Measurements from ENCODE around the gene ZFHX3. TPM values are rescaled to one million over a fixed set of nuclear protein-coding genes. Genes with fewer than 3 reads are reported as not detected.
A peak's percentile ranks its signal among the peaks of the same experiment; 100 is the strongest.

The ZFHX3 gene
- total and polyA plus RNA-seq, 4 donors, result 1.5 to 5.9 (median 3.0) TPM

- H3K27me3 ChIP-seq (ENCODE audit: control insufficient read depth in 4 of 4, insufficient read depth in 4 of 4, low read length in 3 of 4), result no peaks in the 10 kb centered on the region
- no peak overlapping the region for H3K4me3 ChIP-seq (ENCODE audit: low read depth in 1 of 3, low read length in 3 of 3)
- peaks cover 0 to 3% (median 0%) of the 10 kb centered on the region in 4 donors for H3K36me3 ChIP-seq (ENCODE audit: control insufficient read depth in 4 of 4, insufficient read depth in 3 of 4, low read depth in 1 of 4, low read length in 3 of 4)
- no peak overlapping the region for H3K9ac ChIP-seq (ENCODE audit: low read depth in 1 of 2, low read length in 2 of 2)
- 47% methylated on average over 11 of the region's 11 CpGs for WGBS
- H3K4me1 ChIP-seq (ENCODE audit: control insufficient read depth in 4 of 4, insufficient read depth in 4 of 4, low read length in 3 of 4), result peaks cover 5 to 36% (median 29%) of the 10 kb centered on the region in 4 donors
- no peaks in the 10 kb centered on the region for H3K9me3 ChIP-seq (ENCODE audit: control insufficient read depth in 4 of 4, low read length in 3 of 4)
- no peak for DNase-seq (ENCODE audit: low spot score)
- peak overlapping the region in 1 of 2 donors; percentile 36 for H3K27ac ChIP-seq (ENCODE audit: low read depth in 1 of 2, low read length in 2 of 2)
- TF ChIP-seq HNF4A (conservative IDR thresholded peaks at IDR 0.05) (peak in 1 of 2 donors; percentile 38), RAD21 (IDR thresholded peaks at IDR 0.05) (peak; percentile 51 to 53), EGR1 (IDR thresholded peaks at IDR 0.05; ENCODE audit: low read depth in 2 of 2) (no peak), RXRA (IDR thresholded peaks at IDR 0.05) (peak; percentile 46 to 70)
Observed at GRCh38 chr16:72825912-72826621, 221.9 kb downstream of the ZFHX3 start.

DNA sequence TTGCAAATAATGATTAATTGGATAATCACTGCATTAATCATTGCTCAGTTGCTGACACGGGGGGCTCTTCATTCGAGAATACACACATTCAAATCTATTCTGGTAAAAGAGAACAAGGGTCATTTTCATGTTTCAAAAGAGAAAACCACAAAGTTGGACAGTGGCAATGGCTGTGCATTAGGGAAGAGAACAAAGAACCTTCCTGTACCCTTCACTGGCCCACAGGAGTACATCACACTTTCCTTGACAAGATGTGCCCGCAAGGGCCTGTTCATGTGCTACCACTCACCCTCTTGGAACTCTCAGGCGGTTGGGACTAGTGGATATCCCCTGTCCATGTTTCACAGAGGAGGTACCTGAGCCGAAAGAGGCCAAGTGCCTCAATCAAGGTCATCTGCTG is 223.2 kb downstream of the ZFHX3 start:
- Histone ChIP-seq H3K9me3 (ENCODE audit: control insufficient read depth in 4 of 4, low read length in 3 of 4) (no peaks in the 10 kb centered on the region), H3K4me3 (ENCODE audit: low read depth in 1 of 3, low read length in 3 of 3) (no peak overlapping the region), H3K9ac (ENCODE audit: low read depth in 1 of 2, low read length in 2 of 2) (no peak overlapping the region), H3K36me3 (ENCODE audit: control insufficient read depth in 4 of 4, insufficient read depth in 3 of 4, low read depth in 1 of 4, low read length in 3 of 4) (peaks cover 0 to 3% (median 0%) of the 10 kb centered on the region in 4 donors), H3K27ac (ENCODE audit: low read depth in 1 of 2, low read length in 2 of 2) (no peak overlapping the region), H3K27me3 (ENCODE audit: control insufficient read depth in 4 of 4, insufficient read depth in 4 of 4, low read length in 3 of 4) (no peaks in the 10 kb centered on the region), H3K4me1 (ENCODE audit: control insufficient read depth in 4 of 4, insufficient read depth in 4 of 4, low read length in 3 of 4) (peaks cover 5 to 36% (median 29%) of the 10 kb centered on the region in 4 donors)
- 94% methylated on average over 5 of the region's 5 CpGs for WGBS
- TF ChIP-seq JUND (IDR thresholded peaks at IDR 0.05) (no peak), FOXA2 (IDR thresholded peaks at IDR 0.05) (no peak)
- TF ChIP-seq, protein P1, sequence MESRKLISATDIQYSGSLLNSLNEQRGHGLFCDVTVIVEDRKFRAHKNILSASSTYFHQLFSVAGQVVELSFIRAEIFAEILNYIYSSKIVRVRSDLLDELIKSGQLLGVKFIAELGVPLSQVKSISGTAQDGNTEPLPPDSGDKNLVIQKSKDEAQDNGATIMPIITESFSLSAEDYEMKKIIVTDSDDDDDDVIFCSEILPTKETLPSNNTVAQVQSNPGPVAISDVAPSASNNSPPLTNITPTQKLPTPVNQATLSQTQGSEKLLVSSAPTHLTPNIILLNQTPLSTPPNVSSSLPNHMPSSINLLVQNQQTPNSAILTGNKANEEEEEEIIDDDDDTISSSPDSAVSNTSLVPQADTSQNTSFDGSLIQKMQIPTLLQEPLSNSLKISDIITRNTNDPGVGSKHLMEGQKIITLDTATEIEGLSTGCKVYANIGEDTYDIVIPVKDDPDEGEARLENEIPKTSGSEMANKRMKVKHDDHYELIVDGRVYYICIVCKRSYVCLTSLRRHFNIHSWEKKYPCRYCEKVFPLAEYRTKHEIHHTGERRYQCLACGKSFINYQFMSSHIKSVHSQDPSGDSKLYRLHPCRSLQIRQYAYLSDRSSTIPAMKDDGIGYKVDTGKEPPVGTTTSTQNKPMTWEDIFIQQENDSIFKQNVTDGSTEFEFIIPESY (IDR thresholded peaks at IDR 0.05), result no peak
- DNase-seq (ENCODE audit: low spot score), result no peak

- 97% methylated on average over 4 of the region's 4 CpGs for WGBS
- no peak for TF ChIP-seq HNF4A (conservative IDR thresholded peaks at IDR 0.05)
- TF ChIP-seq TAF1 (conservative IDR thresholded peaks at IDR 0.05), result no peak
- TF ChIP-seq, protein P2, sequence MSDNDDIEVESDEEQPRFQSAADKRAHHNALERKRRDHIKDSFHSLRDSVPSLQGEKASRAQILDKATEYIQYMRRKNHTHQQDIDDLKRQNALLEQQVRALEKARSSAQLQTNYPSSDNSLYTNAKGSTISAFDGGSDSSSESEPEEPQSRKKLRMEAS (IDR thresholded peaks at IDR 0.05), result no peak
- no peak for TF ChIP-seq RXRA (IDR thresholded peaks at IDR 0.05)
- TF ChIP-seq EGR1 (IDR thresholded peaks at IDR 0.05; ENCODE audit: low read depth in 2 of 2), result no peak
- no peak for TF ChIP-seq JUND (IDR thresholded peaks at IDR 0.05)
- TF ChIP-seq FOXA2 (IDR thresholded peaks at IDR 0.05), result no peak
- no peak for TF ChIP-seq NR2F2 (IDR thresholded peaks at IDR 0.05)
- no peak for TF ChIP-seq ATF3 (IDR thresholded peaks at IDR 0.05)
- H3K9ac ChIP-seq (ENCODE audit: low read depth in 1 of 2, low read length in 2 of 2), result no peak overlapping the region
Observed at GRCh38 chr16:72824027-72824426, 223.9 kb downstream of the ZFHX3 start.

More at GRCh38 chr16:72824027-72824426, 223.9 kb downstream of the ZFHX3 start:
- Histone ChIP-seq H3K9me3 (ENCODE audit: control insufficient read depth in 4 of 4, low read length in 3 of 4) (no peaks in the 10 kb centered on the region), H3K36me3 (ENCODE audit: control insufficient read depth in 4 of 4, insufficient read depth in 3 of 4, low read depth in 1 of 4, low read length in 3 of 4) (peaks cover 0 to 3% (median 0%) of the 10 kb centered on the region in 4 donors), H3K27ac (ENCODE audit: low read depth in 1 of 2, low read length in 2 of 2) (no peak overlapping the region), H3K27me3 (ENCODE audit: control insufficient read depth in 4 of 4, insufficient read depth in 4 of 4, low read length in 3 of 4) (no peaks in the 10 kb centered on the region), H3K4me3 (ENCODE audit: low read depth in 1 of 3, low read length in 3 of 3) (no peak overlapping the region), H3K4me1 (ENCODE audit: control insufficient read depth in 4 of 4, insufficient read depth in 4 of 4, low read length in 3 of 4) (peaks cover 5 to 36% (median 29%) of the 10 kb centered on the region in 4 donors)
- no peak for DNase-seq (ENCODE audit: low spot score)

All from liver (tissue), 9 donors.